Loucy (cell line): ENCODE measurements around the gene EPHA5.

ENCODE experiments used
- H2AFZ ChIP-seq: fragments of 200-600 bp; sonication (generic); 2 replicates; pipeline ENCODE4 v1.6.0; 2016; ENCODE audit warnings: antibody characterized with exemption, mild to moderate bottlenecking, low read length, moderate library complexity
- H3F3A ChIP-seq: fragments of 200-600 bp; 2 replicates; pipeline ENCODE4 v1.6.0; 2016; ENCODE audit warnings: antibody characterized with exemption, low read depth, mild to moderate bottlenecking
- H3K27me3 ChIP-seq: fragments of 200-600 bp; sonication (generic); 2 replicates; pipeline ENCODE4 v1.6.1; 2014; ENCODE audit warnings: low read length, mild to moderate bottlenecking; ENCODE audit not compliant: insufficient read depth, poor library complexity, severe bottlenecking
- H3K36me3 ChIP-seq: fragments of 200-600 bp; sonication (generic); 2 replicates; pipeline ENCODE4 v1.6.1; 2016; ENCODE audit warnings: low read length; ENCODE audit not compliant: insufficient read depth
- H3K4me1 ChIP-seq: fragments of 200-600 bp; sonication (generic); 2 replicates; pipeline ENCODE4 v1.5.1; 2014; ENCODE audit warnings: low read length, mild to moderate bottlenecking; ENCODE audit not compliant: insufficient read depth, poor library complexity, severe bottlenecking
- H3K4me2 ChIP-seq: fragments of 200-600 bp; sonication (generic); 2 replicates; pipeline ENCODE4 v1.6.0; 2014; ENCODE audit warnings: antibody characterized with exemption, low read length, low read depth, mild to moderate bottlenecking; ENCODE audit not compliant: poor library complexity, severe bottlenecking
- H3K4me3 ChIP-seq: fragments of 200-600 bp; sonication (generic); 2 replicates; pipeline ENCODE4 v1.5.1; 2014; ENCODE audit warnings: low read length, mild to moderate bottlenecking, mixed read lengths; ENCODE audit not compliant: poor library complexity, severe bottlenecking
- H3K79me2 ChIP-seq: fragments of 200-600 bp; sonication (generic); 2 replicates; pipeline ENCODE4 v1.6.1; 2014; ENCODE audit warnings: low read length; ENCODE audit not compliant: insufficient read depth
- H3K9ac ChIP-seq: fragments of 200-600 bp; sonication (generic); 2 replicates; pipeline ENCODE4 v1.6.0; 2014; ENCODE audit warnings: mild to moderate bottlenecking, low read depth, low read length, moderate library complexity; ENCODE audit not compliant: poor library complexity, severe bottlenecking
- H3K9me2 ChIP-seq: fragments of 200-600 bp; sonication (generic); replicated peaks from 2 replicates; pipeline ENCODE4 v1.6.1; 2016; ENCODE audit warnings: low read depth, low read length, mixed read lengths
- H3K9me3 ChIP-seq: fragments of 200-600 bp; sonication (generic); 2 replicates; pipeline ENCODE4 v1.6.1; 2014; ENCODE audit warnings: mild to moderate bottlenecking, antibody characterized with exemption, low read length, low read depth; ENCODE audit not compliant: insufficient read depth
- H4K20me1 ChIP-seq: fragments of 200-600 bp; sonication (generic); 2 replicates; pipeline ENCODE4 v1.6.0; 2014; ENCODE audit warnings: antibody characterized with exemption, low read length, mild to moderate bottlenecking; ENCODE audit not compliant: insufficient read depth, poor library complexity, severe bottlenecking
- CTCF ChIP-seq: fragments of 200-600 bp; sonication (generic); conservative IDR thresholded peaks from 2 replicates; pipeline ENCODE4 v1.5.1; 2014; ENCODE audit warnings: mild to moderate bottlenecking, antibody characterized with exemption, low read length
- EZH2phosphoT487 ChIP-seq: fragments of 200-600 bp; IDR thresholded peaks from 2 replicates; pipeline ENCODE4 v1.6.1; 2018; ENCODE audit warnings: antibody characterized with exemption, mild to moderate bottlenecking, moderate library complexity, borderline replicate concordance

The EPHA5 gene

GRCh38 chr4:65599340-65599739, 70.9 kb downstream of the EPHA5 start:
- H2AFZ ChIP-seq, result no peak overlapping the region
- H3K9ac ChIP-seq, result no peak overlapping the region
- no peaks in the 10 kb centered on the region for H3K27me3 ChIP-seq
- no peaks in the 10 kb centered on the region for H3K36me3 ChIP-seq
- no peaks in the 10 kb centered on the region for H4K20me1 ChIP-seq
- no peaks in the 10 kb centered on the region for H3K4me1 ChIP-seq
- no peaks in the 10 kb centered on the region for H3K79me2 ChIP-seq
- no peak overlapping the region for H3K4me2 ChIP-seq
- no peaks in the 10 kb centered on the region for H3K9me2 ChIP-seq
- no peak for TF ChIP-seq EZH2phosphoT487
- no peak for TF ChIP-seq CTCF
- no peak overlapping the region for H3K4me3 ChIP-seq
- no peaks in the 10 kb centered on the region for H3K9me3 ChIP-seq
- H3F3A ChIP-seq, result no peaks in the 10 kb centered on the region

- Histone ChIP-seq H3K4me1 (no peaks in the 10 kb centered on the region), H3K9me2 (no peaks in the 10 kb centered on the region), H2AFZ (no peak overlapping the region), H3K79me2 (no peaks in the 10 kb centered on the region), H3K9me3 (no peaks in the 10 kb centered on the region), H3K4me2 (no peak overlapping the region), H3K9ac (no peak overlapping the region), H3K4me3 (no peak overlapping the region), H3K27me3 (no peaks in the 10 kb centered on the region), H3K36me3 (no peaks in the 10 kb centered on the region), H3F3A (no peaks in the 10 kb centered on the region), H4K20me1 (no peaks in the 10 kb centered on the region)
- no peak for TF ChIP-seq EZH2phosphoT487
- no peak for TF ChIP-seq CTCF
Measured at GRCh38 chr4:65597697-65598096, 72.6 kb downstream of the EPHA5 start.

- Histone ChIP-seq H3K4me3 (no peak overlapping the region), H3K27me3 (no peaks in the 10 kb centered on the region), H3K79me2 (no peaks in the 10 kb centered on the region), H3K9ac (no peak overlapping the region), H4K20me1 (no peaks in the 10 kb centered on the region), H3K4me2 (no peak overlapping the region), H3K4me1 (no peaks in the 10 kb centered on the region), H3K9me2 (no peaks in the 10 kb centered on the region), H2AFZ (no peak overlapping the region), H3K36me3 (no peaks in the 10 kb centered on the region), H3F3A (no peaks in the 10 kb centered on the region), H3K9me3 (no peaks in the 10 kb centered on the region)
- TF ChIP-seq CTCF (no peak), EZH2phosphoT487 (no peak)
Measured at GRCh38 chr4:65592089-65592488, 78.2 kb downstream of the EPHA5 start.
